VCaP (cell line): ENCODE data around the gene TTYH2.

ENCODE experiments used
- H3K27ac ChIP-seq: fragments of 450-650 bp; 2 replicates; pipeline ENCODE4 v1.5.1; 2017
- TF ChIP-seq, protein P1 (sequence below): fragments of 450-650 bp; conservative IDR thresholded peaks from 2 replicates; pipeline ENCODE4 v1.5.1; 2017; ENCODE audit warnings: mild to moderate bottlenecking, moderate library complexity

The TTYH2 gene

DNA sequence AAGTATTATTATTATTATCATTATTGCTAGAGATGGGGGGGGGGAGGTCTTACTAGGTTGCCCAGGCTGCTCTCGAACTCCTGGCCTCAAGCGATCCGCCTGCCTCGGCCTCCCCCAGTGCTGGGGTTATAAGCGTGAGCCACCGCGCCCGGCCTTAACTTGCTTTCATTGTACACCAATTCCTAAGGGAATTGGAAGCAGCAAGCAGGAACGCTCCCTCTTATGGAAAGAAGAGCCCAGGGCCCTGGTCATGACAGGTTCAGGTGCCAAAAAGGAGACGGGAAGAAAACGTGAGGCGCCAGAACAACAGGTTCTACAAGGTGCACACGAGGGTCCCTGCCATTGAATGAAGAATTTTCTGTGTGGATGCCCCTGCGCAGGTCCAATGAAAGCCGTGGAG, 10.4 kb upstream of the TTYH2 start:
- peak overlapping the region; percentile 86 for H3K27ac ChIP-seq

DNA sequence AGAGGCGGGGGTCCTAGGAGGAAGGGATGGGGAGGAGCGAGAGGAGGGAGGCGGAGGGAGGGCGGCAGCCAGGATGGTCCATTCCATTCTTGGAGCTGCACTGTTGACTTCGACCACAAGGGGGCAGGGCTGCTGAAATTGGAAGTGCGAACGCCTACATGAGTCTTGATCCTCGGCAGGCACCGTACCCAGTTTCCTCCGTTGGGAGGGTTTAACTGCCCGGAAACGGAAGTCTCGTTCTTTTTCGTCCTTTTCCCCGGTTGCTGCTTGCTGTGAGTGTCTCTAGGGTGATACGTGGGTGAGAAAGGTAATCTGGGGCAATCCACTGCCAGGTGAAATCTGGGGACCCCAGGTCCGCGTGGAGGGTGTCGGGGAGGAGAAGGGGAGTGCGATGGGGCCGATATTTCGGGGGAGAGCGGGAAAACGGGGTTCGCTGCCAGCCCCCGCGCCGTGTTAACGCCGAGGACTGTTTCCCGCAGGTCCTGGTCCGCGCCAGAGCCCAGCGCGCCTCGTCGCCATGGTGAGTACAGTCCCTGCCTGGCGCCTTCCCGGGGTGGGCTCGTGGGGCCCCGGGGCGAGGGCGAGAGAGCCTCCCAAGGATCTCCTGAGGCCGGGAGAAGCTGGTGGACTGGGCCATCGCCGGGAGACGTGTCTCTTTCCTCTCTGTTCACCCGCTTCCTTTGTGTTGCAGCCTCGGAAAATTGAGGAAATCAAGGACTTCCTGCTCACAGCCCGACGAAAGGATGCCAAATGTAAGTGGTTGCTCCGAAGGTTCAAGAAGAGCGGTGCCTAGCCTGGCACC, 9.7 kb upstream of the TTYH2 start, which contains the start of gene RPL38:
TSS of gene RPL38 (plus strand) at position 240 of the 802 bp plus-strand sequence. CDS start at position 518, 278 bp downstream.
- TF ChIP-seq, protein P1, sequence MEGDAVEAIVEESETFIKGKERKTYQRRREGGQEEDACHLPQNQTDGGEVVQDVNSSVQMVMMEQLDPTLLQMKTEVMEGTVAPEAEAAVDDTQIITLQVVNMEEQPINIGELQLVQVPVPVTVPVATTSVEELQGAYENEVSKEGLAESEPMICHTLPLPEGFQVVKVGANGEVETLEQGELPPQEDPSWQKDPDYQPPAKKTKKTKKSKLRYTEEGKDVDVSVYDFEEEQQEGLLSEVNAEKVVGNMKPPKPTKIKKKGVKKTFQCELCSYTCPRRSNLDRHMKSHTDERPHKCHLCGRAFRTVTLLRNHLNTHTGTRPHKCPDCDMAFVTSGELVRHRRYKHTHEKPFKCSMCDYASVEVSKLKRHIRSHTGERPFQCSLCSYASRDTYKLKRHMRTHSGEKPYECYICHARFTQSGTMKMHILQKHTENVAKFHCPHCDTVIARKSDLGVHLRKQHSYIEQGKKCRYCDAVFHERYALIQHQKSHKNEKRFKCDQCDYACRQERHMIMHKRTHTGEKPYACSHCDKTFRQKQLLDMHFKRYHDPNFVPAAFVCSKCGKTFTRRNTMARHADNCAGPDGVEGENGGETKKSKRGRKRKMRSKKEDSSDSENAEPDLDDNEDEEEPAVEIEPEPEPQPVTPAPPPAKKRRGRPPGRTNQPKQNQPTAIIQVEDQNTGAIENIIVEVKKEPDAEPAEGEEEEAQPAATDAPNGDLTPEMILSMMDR: peak; percentile 91
- peak within 1 kb of the TSS; percentile 86 for H3K27ac ChIP-seq

More for the DNA sequence above, 10.4 kb upstream of the TTYH2 start:
- TF ChIP-seq, protein P1: no peak

DNA sequence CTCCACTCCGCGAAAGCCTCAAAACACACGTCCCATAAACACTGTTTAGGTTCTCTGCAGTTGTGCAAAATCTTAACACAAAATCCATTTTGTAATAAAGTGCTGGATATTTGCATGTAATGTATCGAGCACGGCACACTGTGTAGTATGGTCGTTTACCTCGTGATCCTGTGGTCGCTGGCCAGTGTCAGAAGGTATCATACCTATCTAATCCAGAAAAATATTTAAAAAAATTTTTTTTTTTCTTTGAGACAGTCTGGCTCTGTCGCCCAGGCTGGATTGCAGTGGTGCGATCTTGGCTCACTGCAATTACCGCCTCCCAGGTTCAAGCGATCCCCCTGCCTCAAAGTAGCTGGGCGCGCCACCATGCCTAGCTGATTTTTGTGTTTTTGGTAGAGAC, 8.9 kb upstream of the TTYH2 start:
- peak overlapping the region; percentile 86 for H3K27ac ChIP-seq
- TF ChIP-seq, protein P1: no peak

DNA sequence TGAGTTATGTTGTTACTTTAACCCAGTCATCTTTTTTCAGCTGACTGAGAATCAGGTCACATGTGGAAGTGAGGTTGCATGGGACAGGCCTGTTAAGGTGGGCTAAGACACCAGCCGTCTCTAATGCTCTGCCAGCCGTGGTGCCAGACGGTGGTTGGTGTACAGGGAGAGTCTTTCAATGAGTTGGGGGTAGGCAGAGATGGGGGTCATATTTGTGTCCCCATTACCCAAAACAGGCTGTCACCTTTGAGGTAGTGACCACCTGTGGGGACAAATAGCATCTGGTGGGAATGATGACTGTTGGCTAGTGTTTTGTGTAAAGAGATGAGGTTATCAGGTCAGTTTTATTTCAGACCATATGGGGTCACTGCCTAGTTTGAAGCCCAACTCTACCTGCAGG, 8.1 kb upstream of the TTYH2 start:
- TF ChIP-seq, protein P1: no peak
- peak overlapping the region; percentile 86 for H3K27ac ChIP-seq

DNA sequence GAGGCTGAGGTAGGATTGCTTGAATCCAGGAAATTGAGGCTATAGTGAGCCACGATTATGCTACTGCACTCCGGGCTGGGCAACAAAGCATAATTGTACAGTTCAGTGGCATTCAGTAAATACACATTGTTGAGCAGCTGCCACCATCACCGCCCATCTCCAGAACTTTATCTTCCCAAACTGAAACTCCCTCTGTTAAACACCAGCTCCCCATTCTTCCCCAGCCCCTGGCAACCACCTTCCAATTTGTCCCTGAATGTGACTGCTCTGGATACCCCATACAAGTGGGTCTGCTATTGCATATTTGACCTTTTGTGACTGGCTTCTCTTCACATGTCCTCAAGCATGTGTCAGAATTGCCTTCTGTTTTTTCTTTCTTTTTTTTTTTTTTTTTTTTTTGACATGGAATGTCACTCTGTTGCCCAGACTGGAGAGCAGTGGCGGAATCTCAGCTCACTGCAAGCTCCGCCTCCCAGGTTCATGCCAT, 7.0 kb upstream of the TTYH2 start:
- peak overlapping the region; percentile 86 for H3K27ac ChIP-seq
- TF ChIP-seq, protein P1: no peak

DNA sequence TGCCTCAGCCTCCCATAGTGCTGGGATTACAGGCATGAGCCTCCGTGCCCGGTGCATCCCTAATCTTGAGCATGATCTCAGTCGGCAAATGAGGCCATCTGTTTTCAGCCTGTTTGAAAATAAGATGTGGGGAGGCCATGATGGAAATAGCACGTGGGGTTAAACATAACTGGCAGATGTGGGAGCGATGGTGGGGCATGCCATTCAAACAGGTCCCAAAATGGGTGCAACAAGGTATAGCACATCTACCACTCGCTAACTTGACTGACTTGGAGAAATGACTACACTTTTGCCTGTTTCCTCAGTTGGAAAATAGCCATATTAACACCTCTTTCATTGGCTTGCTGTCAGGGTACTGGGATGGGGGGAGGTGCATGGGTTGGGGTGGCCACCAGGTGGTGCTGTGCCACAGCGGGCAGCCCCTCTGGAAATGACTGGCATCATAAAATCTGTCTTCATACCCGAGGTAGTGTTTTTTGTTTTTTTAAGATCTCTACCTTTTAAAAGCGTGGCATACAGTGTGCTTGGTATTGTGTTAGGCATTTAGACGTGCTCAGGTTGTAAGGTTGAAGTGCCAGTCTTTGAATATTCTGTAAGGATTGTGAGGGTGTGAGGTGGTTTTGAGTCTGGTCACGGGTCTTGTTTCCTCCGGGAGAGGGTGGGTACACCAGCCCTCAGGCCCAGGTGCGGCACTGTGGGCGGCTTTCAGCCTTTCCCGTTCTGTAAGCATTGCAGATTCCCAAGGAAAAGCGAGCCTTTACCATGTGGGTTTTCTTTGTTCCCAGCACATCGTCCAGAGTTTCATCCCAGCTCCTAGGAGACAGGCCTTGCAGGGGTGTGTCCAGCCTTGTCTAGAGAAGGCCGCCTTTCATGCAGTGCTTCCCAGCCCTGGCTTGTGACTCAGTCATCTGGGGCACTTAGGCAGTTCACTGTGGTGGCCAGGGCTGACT, 2.9 kb upstream of the TTYH2 start:
- TF ChIP-seq, protein P1: peak; percentile 97
- H3K27ac ChIP-seq: peak overlapping the region; percentile 86
